Endothelial cell (in vitro differentiated cells): ENCODE measurements around the gene POLN. TPM values are rescaled to one million over a fixed set of nuclear protein-coding genes. Genes with fewer than 3 reads are reported as not detected.

Experiments
- DNase-seq: peaks from one replicate; pipeline ENCODE4 v3.0.0; 2021; ENCODE audit warnings: low spot score
- H3K27ac Mint-ChIP-seq: one replicate; pipeline ENCODE4 v1.8.0; 2021; ENCODE audit warnings: mixed read lengths, inconsistent platforms; ENCODE audit not compliant: unreplicated experiment
- H3K27me3 Mint-ChIP-seq: one replicate; pipeline ENCODE4 v1.8.0; 2021; ENCODE audit warnings: mild to moderate bottlenecking, moderate library complexity, mixed read lengths, inconsistent platforms; ENCODE audit not compliant: unreplicated experiment
- H3K36me3 Mint-ChIP-seq: one replicate; pipeline ENCODE4 v1.8.0; 2021; ENCODE audit warnings: mild to moderate bottlenecking, low read depth, mixed read lengths, inconsistent platforms; ENCODE audit not compliant: unreplicated experiment
- H3K4me1 Mint-ChIP-seq: one replicate; pipeline ENCODE4 v1.8.0; 2021; ENCODE audit warnings: mild to moderate bottlenecking, mixed read lengths, inconsistent platforms; ENCODE audit not compliant: unreplicated experiment
- H3K4me3 Mint-ChIP-seq: one replicate; pipeline ENCODE4 v1.8.0; 2021; ENCODE audit warnings: mild to moderate bottlenecking, mixed read lengths, inconsistent platforms; ENCODE audit not compliant: unreplicated experiment
- H3K9me3 Mint-ChIP-seq: one replicate; pipeline ENCODE4 v1.8.0; 2021; ENCODE audit warnings: mixed read lengths, inconsistent platforms; ENCODE audit not compliant: unreplicated experiment
- CTCF ChIP-seq: fragments of 200-600 bp; sonication (generic); IDR thresholded peaks from one replicate; pipeline ENCODE4 v1.5.0; 2021; ENCODE audit warnings: antibody characterized with exemption; ENCODE audit not compliant: unreplicated experiment
- total RNA-seq: library from RNA; stranded (reverse); fragmentation: NEBNext Ultra II Directional; extraction: Animal tissue kit (Norgen Biotek cat#: 25700); gene quantifications from one replicate; pipeline ENCODE4 v1.2.1, GENCODE V29; 2021; ENCODE audit not compliant: unreplicated experiment

The POLN gene
- total RNA-seq, 1 donor from 2014 or later: 2.5 TPM

GRCh38 chr4:2247128-2248043 is 5.5 kb upstream of the POLN start:
- Mint-ChIP-seq H3K27ac (no peak overlapping the region), H3K27me3 (peaks cover 14% of the 10 kb centered on the region), H3K4me1 (peaks cover 6% of the 10 kb centered on the region), H3K4me3 (no peak overlapping the region), H3K9me3 (no peaks in the 10 kb centered on the region), H3K36me3 (peaks cover 20% of the 10 kb centered on the region)
- DNase-seq: peak; percentile 4
- TF ChIP-seq CTCF: no peak

GRCh38 chr4:2246384-2247127 is 4.6 kb upstream of the POLN start:
- Mint-ChIP-seq H3K36me3 (peaks cover 16% of the 10 kb centered on the region), H3K27ac (no peak overlapping the region), H3K9me3 (no peaks in the 10 kb centered on the region), H3K27me3 (peaks cover 10% of the 10 kb centered on the region), H3K4me3 (no peak overlapping the region), H3K4me1 (peaks cover 6% of the 10 kb centered on the region)
- peak; percentile 3 for DNase-seq
- no peak for TF ChIP-seq CTCF

- Mint-ChIP-seq H3K36me3 (peaks cover 16% of the 10 kb centered on the region), H3K4me3 (no peak overlapping the region), H3K9me3 (no peaks in the 10 kb centered on the region), H3K4me1 (peaks cover 7% of the 10 kb centered on the region), H3K27ac (no peak overlapping the region), H3K27me3 (peaks cover 10% of the 10 kb centered on the region)
- DNase-seq: no peak
- TF ChIP-seq CTCF: no peak
Observed at GRCh38 chr4:2245787-2246275, 3.9 kb upstream of the POLN start.

- Mint-ChIP-seq H3K27me3 (peaks cover 10% of the 10 kb centered on the region), H3K27ac (peak overlapping the region; percentile 8), H3K4me3 (peak overlapping the region; percentile 72), H3K36me3 (peaks cover 16% of the 10 kb centered on the region), H3K4me1 (peaks cover 14% of the 10 kb centered on the region), H3K9me3 (no peaks in the 10 kb centered on the region)
- DNase-seq: no peak
- TF ChIP-seq CTCF: no peak
Observed at GRCh38 chr4:2245057-2245786, 3.3 kb upstream of the POLN start.
